Activated CD8-positive, alpha-beta memory T cell treated with anti-CD3 and anti-CD28 coated beads for 1 hour (primary cell): ENCODE measurements around the gene TET2.

Experiments used
- DNase-seq, 2 donors: peaks; one replicate each; pipeline ENCODE4 v3.0.0-alpha.2; 2020; ENCODE audit warnings: low read depth in 1 of 2; ENCODE audit errors: extremely low read depth in 1 of 2

Gene TET2

DNA sequence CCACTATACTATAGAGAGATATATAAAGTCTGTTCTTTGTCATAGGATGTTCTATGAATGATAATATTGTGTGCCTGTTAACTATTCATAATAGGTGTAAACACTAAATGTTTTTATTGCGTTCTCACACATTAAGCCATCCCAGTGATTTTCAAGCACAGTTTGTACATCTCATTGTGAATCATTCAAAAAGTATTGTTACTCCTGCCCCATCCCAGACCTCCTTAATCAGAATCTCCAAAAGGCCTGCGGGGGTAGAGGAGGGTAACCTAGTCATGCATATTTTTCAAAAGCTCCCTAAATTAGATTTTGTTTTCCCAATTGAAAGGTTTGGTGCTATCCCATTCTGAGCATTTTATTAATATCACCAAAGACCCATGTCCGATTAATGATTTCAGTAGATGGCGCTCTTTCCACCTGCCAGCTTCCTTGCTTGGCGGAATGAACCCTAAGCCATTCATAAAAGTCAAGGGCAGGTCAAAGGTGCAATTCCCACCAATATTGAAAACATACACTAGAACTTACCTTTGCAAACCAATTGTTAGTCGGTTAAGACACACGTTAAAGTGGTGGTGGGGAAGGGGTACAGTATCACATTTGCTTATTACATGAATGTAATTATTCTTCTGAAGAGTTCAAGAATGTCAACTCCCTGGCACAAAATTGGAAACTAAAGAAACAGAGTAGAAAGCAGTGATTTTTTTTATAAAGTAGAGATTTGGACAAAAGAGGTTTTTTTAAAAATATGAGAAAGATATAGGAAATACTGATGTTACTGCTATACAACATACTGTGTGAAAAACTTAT lies 5.8 kb upstream of the TET2 start:
- DNase-seq, result peak in 1 of 2 donors; percentile 4

- no peak for DNase-seq
These were observed 1.3 kb upstream of the TET2 start for GRCh38 chr4:105145156-105145902.

- peak in 1 of 2 donors; percentile 19 for DNase-seq
These were observed 787 bp upstream of the TET2 start for GRCh38 chr4:105145903-105146275.

- no peak for DNase-seq
These were observed 408 bp downstream of the TET2 start for GRCh38 chr4:105147016-105147552.

DNA sequence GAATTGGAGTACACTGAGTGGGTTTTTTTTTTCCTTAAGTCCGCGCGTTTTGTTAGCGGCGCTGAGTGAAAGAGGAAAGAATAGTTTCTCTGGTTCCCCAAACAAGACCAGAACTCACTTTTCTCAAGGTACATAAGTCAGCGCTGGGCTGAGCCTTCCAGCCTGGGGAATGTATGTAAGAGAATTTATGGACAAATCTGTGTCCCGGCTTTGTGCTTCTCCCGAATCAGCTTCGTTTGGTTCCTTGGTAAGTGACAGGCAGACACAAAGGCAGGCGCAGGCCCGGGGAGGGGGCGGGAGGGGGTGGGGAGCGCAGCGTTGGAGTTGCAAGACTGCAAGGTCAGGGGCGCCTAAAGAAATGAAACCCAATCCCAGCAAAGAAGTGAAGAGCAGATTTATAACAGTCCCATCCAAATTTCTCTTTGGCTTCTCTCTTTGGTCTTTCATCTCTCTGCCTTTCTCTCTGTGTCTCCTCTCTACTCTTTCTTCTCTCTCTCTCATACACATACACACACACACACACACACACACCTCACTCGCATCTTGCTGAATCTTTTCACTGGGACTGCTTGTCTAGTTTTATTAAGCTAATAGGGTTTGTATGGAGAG lies 981 bp downstream of the TET2 start:
- peak in 1 of 2 donors; percentile 4 for DNase-seq

GRCh38 chr4:105148356-105148755 lies 1.7 kb downstream of the TET2 start:
- DNase-seq, result no peak

GRCh38 chr4:105148776-105149175 lies 2.1 kb downstream of the TET2 start:
- DNase-seq, result no peak

DNA sequence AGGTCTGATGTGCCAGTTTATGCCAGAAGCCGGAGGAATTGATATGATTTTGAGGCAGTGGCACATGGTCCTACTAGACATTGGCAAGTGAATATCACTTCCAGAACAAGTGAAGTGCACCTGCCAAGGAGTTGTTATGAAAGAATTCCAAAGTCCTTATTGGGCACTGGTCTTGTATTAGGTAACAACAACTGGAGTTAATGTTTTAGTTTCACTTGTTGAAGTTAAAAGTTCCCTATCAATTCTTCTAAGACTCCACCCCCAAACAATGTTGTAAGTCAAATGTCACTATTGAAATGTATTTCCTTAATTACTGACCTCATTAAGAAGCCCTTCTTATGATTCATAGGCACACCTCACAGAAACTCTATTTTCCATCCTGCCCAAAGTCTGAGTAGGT lies 3.1 kb downstream of the TET2 start:
- DNase-seq, result no peak

DNA sequence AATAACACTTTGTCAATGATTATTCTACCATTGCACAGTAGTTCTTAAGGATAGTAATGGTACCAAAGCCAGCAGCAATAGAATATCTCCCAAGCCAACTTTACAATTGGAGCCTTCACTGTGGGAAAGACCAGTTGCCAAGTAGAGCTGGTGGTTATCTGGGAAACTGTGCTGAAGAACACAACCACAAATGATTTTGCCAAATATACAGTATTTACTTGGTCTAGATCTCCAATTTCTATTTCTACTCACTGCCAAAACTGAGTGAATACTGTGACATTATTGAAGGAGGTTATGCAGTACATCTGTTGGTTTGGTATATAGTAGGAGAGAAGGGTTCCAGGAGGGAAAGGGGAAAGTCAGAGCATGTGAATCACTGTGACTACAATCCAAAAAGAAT lies 3.8 kb downstream of the TET2 start:
- DNase-seq, result no peak

- no peak for DNase-seq
These were observed 7.1 kb downstream of the TET2 start for GRCh38 chr4:105153749-105154148.

DNA sequence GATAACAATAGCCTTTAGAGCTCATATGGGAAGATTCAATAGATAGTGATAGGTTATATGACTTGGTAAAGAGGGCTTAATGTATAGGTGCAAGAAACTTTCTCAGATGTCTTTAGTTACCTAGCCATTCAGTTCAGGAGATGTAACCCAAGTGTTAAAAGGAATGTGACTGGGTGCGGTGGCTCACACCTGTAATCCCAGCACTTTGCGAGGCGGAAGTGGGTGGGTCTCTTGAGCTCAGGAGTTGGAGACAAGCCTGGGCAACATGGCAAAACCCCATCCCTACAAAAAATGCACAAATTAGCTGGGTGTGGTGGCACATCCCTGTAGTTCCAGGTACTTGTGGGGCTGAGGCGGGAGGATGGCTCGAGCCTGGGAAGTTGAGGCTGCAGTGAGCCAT lies 7.9 kb downstream of the TET2 start:
- DNase-seq, result no peak

- DNase-seq, result no peak
These were observed 8.8 kb downstream of the TET2 start for GRCh38 chr4:105155426-105155825.

GRCh38 chr4:105158837-105159236 lies 12.2 kb downstream of the TET2 start:
- DNase-seq, result no peak

DNA sequence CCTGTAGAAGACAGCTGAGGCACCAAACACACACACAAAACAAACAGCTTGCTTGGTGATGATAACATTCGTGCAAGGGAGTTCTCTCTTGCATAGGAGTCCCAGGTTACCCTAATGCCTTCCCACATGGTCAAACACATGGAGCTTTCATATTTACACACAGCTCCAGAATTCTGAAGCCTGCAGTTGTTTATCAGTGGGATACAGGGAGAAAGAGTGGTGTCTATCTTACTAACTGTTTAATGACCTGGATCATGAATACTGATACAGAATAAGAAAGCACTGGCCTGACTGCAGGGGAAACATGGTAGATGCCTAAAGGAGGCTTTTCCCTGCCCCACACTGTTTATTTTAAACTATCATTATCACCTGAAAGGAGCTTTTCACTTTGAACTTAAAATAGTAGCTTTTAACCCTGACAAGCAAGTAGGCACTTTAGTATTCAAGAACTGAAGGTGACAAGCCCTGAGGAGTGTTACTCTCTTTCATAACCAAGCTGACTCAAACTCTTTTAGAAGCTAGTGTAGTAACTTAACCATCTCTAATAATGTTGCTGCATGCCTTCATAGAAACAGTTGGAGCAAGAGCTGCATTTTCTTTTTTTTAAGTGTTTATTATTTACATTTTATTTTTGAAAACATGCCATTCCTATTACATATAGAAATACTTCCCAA lies 15.6 kb downstream of the TET2 start:
- no peak for DNase-seq

DNA sequence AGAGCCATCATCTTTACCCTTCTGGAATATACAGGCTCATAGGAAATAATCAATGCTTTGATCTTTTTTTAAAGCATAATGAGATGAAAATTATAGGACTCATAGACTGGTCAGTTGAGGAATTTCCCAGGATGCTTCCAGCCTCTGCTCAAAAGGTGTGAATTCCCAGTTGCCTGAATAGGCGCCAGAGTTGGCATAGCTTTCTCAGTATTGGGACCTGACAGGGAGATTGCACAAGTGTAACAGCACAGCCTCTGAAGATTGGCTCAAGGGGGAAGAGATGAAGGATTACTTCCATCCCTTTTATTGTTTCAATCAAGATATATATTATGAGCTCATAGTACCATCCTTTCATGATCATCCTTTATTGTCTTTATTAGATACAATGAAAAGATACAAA lies 17.9 kb downstream of the TET2 start:
- no peak for DNase-seq

DNA sequence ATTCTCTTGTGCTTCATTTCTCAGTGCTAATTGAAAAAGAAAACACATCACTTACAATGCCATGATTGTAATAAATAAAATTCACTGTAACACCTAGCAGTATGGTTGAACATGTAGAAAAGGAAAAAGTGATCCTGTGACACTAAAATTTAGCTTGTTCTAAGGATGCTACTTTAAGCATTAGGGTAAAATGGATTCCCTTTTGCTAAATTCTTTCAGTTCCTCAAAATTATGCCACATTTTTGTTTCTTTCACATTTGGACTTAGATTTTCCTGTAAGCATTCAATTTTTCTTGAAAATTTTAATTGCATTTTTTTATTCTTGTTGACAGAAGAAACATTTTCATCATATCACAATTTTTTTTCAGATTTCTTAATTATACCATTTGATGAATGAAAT lies 19.4 kb downstream of the TET2 start:
- no peak for DNase-seq

DNA sequence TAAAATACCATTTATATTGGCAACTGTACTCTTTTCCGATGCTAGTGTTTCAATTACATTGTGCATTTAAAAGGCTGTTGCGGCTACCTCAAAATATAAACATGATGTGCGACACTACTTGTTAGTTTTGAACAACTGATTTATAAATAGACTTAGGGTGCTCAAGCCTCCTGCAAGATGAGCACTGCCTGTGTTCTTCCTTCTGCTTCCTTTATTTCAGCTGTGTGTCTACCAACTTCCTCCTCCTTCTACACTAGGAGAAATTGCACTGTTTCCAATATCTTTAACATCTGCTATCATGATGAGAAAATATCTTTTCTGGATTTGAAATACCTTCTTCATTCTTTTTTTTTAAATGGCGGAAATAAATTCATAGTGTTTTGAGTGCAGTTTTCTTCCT lies 24.0 kb downstream of the TET2 start:
- DNase-seq, result no peak

DNA sequence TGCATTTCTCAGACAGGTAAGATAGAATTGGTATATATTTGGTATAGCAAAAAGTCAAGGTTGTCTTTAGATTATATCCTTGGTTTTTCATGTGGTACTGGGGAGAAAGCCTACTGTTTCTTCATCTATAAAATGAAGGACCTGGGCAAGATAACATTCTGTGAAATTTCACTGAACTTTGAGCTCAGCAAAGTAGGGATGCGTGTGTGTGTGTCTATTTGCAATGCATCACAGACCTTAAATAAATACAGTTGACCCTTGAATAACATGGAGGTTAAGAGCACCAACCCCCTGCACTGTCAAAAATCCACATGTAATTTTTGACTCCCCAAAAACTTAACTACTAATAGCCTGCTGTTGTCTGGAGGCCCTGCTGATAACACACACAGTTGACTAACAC lies 25.2 kb downstream of the TET2 start:
- DNase-seq, result no peak

- no peak for DNase-seq
These were observed 27.4 kb downstream of the TET2 start for GRCh38 chr4:105174098-105174497.

DNA sequence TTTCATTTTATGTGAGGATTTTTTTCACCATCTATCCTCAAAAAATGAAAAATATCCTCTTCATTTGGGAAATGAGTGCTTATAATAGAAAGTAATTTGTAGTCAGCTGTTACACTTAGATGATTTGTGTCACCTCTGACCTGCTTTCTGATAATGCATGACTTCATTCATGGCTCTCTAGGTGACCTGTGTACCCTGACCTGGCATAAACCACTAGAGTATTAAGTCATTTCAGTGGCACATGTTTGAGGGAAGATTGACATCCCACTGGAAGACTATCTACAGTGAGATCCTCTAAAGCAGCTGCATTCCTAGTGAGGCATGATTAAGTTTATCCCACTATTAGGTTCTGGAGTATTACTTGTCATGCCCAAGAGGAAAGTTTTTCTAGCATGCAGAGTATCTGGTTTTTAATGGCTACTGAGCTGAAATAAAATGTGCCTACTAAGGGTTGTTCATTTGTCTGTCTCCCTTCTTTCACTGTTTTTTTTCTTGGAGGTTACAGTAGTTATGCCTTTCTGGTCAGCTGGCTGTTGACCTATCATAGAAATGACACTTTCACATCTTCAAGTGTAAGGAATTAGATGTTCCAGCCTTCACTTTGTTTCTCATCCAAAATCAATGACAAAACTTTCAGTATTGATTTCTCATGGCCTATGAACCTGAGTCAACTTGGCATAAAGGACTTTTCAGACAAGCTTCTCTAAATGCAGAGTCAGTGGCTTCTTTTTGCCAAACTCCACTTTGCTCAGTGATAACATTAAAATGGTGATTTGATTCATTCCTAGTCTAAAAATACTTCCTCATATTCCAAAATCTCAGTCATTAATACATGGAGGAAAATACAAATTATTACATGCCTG lies 33.1 kb downstream of the TET2 start:
- no peak for DNase-seq
